ENCODE data around the gene IMMP2L.
A peak's percentile ranks its signal among the peaks of the same experiment; 100 is the strongest.
"Not testable (repeated sequence)": the region's sequence is repeated elsewhere in the genome, so short reads cannot be mapped to it uniquely, and the experiment has no call there.

The IMMP2L gene

DNA sequence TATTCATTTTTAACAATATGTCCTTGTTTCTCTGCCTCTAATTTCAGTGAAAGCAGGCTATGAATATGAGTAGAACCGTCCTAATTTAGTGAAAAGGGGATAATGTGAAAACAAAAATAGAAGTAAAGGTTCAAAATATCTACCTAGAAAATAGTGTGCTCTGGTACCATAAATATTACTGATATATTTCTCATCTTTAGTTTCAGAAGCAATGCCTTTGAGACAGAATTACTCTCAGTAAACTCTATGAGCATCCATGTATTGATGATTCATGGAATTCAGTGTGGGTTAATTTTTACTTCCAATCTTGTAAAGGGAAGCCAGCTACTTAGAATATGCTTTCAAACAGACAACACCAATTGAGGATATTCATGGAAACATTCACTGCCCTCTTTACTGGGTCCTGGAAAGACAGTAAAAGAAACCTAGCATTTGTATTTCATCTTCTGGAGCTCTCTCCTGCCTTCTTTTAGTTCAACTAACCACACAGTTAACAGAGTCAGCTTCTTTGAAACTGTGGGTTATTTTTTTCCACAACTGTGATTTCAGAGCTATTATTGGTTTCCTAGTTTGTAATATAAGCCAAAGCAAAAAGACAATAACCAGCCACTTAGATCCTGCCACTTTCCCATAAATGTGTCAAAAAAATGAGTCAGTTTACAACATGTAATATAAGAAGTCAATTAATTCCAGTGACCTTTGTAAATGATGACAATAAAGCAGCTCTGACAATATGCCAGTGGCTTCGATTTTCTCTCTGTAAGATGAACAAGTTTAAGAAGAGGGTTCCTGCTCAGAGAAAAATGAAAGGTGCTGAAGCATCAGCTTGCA, 469.7 kb downstream of the IMMP2L start:
- DNase-seq = no peak

DNA sequence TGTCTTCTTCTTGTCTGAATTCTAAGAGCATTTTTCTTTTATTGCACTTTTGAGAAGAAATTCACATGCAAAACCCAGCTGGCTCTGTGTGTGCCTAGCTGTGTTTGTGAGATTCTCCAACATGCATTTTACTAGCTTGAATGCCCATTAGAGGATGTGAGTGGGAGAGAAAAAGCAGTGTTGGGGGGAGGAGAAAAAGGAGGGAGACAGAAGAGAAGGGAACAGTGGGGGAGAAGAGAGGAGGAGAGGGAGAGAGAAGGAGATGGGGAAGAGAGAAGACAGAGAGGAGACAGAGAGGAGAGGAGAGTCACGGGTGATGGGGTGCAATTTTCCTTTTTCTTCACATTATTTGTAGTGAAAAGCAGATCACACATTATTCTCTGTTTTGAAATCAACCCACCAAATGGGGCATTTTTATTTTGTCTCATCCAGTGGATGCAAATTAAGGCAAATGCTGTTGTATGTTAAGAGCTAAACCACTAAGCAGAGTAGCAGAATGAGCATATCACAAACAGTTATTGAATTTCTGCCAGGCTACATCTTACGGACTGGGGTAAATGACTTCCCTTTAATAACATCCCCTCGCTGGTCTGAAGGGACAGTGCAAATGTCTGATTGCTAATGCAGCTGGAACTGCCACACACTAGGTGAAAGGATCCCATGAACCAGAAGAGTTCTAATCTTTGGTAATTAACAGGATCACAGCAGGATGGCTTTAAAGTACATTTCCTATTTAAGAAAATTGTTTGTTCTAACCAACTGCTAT, 470.5 kb downstream of the IMMP2L start:
- no peak for DNase-seq

DNA sequence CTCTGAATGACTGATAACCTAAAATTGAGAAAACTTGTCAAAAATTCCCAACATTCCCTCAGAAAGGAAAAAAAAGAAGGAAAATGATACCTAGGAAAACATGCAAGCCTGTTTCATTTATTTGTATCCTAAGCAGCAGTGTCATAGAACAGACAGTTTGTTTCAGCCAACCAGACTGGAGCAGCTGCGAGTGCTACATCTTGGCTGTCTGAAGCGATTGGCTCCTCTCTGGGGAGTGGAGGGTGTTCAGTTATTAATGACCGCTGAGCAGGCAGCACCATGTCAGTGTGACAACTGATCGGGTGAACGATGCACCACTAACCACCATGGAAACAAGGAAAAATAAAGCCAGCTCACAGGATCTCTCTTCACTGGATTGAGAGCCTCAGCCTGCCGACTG, 471.4 kb downstream of the IMMP2L start, which contains the start of gene LRRN3:
LRRN3 (plus strand) TSS at position 282 of the 400 bp plus-strand sequence. CDS start 31,646 bp downstream, outside the sequence.
- DNase-seq = peak; percentile 79

DNA sequence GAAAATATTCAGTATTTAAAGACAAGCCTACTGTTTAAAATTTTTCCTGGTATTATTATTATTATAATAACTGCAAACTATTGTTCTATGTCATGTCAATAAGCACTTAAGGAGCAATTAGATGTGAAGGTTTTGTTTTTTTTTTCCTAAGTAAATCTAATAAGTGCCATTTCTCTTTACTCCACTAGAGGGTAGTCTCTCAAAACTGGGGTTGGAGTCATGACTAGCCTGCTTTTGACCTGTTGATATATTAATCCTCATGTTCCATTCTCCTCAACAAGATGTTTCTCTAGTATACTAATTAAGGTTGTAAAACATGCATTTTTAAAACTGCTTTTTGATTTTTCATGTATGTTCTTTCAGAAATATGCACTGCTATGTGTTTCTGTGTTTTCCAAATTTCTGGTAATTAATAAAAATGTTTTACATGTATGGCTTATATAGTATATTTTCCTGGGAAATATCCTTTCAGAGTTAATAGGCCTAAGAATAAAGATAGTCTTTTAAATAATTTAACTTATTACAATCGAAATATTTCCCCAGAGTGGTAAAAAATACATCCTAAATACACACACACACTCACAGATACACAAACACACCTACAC, 472.4 kb downstream of the IMMP2L start:
- DNase-seq = peak; percentile 71

DNA sequence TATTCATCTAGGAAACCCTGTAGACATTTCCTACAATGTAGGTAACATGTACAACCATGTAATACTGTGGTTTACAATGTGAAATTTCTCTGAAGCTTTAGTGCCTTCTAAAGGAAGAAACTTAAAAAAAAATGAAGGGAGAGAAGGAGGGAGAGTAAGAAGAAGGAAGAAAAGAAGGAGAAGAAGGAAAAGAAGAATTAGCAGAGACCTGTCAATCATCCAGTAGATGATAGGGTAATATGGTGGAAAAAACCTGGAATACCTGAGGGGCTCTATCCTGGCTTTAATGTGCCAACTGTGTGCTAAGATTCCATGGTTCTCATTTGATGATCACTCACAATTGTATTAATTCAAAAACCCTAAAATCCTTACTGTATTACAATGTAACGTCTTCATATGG, 474.0 kb downstream of the IMMP2L start:
- DNase-seq = no peak

DNA sequence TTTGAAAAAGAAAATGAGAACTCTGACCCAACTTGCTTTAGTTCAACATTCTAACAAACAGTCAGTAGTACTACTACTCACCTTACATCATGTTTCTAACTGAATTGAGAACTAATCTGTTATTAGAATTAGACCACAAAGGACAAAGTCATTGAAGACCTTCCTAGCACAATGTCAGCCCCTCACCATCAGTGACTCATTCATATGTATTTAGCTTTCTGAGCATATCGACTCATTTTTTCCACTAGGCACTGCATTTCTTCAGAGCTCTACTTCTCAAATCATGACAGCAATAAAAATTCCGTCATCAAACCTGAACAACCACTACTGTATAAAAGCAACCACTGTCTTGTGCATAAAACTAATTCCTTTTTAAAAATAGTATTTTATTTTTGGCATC, 475.8 kb downstream of the IMMP2L start:
- peak; percentile 73 for DNase-seq

DNA sequence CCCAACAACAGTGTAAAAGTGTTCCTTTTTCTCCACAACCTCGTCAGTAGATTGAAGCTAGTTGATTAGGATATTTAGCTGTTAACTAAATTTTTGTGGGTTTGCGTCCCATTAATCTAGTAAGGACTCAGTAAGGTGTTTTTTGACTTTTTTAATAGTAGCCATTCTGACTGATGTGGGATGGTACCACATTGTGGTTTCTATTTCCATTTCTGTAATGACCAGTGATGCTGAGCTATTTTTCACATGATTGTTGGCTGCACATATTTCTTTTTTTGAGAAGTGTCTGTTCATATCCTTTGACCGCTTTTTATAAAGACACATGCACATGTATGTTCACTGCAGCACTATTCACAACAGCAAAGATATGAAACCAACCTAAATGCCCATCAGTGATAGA, 476.9 kb downstream of the IMMP2L start:
- no peak for DNase-seq

DNA sequence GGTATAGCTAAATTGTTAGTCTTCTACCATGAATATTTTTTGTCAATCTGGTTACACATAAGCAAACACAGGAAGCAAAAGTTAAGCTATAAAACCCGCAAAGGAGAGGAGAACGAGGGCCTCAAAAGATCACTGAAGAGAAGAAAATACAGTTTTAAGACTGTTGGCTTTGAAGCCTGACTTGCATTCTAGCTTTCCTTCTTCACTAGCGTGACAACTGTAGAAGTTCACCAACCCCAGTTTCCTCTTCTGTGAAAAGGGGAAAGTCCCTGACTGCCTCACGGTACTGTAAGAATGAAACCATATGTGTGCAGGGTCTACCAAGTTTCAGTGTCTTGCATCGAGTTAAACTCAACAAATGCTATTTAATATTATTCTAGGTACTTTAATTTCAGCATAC, 478.9 kb downstream of the IMMP2L start:
- DNase-seq = peak; percentile 94

DNA sequence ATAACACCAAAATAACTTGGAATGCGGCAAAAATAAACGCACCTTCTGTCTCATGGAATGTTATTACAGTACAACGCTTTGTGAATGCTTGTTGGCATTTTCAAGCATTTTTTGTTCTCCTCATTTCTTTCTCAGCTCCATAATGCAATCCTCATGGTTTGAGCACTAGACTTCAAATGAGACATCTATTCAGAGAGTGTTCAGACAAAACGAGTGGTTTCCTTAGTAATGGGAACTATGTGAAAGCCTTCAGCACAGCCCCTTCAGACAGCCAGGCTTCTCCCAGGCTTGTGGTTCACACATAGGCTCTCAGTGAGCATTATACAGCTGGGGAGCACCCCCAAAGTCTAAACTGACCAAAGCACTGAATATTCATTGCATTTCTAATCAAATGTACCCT, 479.9 kb downstream of the IMMP2L start:
- no peak for DNase-seq

DNA sequence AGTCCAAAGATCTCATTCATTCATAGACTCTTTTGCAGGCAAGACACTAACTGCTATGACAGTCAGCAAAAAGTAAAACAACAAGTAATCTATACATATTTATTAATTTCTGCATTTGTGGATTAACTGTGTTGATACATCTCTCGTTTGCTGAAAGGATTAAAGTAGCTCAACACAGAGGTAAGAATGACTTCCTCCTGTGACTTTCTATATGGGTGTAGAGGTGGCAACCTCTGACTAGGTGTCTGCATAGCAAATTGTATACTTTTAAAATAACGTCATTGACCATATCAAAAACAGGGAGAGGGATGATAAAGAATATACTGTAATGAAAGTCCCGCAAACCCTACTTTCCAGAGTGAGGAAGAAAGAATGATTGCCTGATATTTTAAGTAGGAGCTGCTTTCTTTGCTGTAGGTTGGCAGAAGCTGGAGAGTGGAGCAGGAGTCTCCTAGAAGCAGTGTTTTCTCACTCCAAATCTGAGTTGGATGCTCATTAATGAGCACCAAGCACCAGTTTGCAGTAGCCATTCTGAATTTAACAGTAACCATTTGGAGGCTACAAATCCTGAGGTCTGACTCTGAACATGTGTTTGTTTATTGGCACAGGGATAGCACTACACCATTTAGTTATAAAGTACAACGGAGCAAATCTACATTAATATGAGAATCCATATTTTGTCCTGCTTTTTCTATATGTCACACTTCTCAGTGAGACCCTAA, 480.6 kb downstream of the IMMP2L start:
- peak; percentile 60 for DNase-seq

DNA sequence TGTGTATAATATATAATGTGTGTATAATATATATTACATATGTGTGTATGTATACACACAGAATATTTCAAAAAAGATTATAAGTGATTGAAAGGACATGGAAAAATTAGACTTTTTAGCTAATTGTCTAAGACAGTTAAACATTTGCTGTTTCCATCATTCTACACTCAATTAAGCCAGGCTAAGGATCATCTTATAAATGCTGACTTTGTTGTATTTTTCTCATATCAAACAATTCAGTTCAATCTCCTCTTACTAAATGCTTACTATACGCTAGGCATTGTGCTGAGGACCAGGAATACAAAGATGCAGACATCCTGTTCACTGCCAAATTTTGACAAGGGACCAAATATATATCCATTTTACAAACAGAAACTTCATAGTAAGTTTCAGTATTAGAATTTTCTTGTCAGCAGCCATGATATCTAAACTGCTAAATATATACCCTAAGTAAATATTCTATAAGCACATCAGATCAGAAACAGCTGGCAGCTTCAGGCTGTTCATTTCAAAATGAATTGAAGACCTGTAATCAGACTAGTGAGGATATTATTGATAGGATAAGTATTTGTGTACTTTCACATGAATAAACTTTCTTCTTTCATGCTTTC, 481.7 kb downstream of the IMMP2L start:
- no peak for DNase-seq

DNA sequence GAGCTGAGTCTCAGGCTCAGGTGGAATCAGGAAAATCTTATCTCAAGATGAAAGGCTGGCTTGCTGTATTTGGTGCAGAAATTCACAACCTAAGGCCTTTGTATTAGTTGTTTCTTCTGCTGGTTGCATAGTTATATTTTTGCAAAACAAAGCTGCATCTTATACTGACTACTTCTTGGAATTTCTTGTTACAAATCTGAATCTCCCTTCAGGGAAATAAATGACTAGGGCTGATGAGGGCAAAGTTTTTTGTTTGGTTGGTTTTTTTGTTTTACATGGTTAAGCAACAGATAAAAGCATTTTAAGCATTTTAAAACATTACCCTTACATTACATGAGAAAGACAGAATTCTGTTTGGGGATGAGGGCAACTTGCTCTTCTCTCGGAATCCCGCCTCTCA, 485.3 kb downstream of the IMMP2L start:
- DNase-seq = no peak

DNA sequence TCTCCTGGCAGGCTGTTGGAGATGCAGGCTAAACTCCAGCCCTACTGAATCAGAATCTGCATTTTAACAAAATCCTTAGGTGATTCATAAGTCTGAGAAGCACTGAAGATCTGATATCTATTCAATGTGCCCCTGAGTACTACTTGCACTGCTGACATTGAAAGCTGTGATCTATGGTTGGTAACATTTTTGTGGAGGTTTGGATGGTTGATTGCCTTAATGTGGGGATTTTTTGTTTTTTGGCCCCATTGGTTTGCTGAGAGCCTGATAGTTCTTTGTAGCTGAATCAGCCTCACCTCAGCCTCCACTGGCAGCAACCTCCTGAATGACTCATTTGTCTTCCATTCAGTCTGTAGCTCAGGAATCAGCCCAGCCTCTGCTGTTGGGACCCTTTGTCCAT, 486.1 kb downstream of the IMMP2L start:
- DNase-seq = peak; percentile 71

DNA sequence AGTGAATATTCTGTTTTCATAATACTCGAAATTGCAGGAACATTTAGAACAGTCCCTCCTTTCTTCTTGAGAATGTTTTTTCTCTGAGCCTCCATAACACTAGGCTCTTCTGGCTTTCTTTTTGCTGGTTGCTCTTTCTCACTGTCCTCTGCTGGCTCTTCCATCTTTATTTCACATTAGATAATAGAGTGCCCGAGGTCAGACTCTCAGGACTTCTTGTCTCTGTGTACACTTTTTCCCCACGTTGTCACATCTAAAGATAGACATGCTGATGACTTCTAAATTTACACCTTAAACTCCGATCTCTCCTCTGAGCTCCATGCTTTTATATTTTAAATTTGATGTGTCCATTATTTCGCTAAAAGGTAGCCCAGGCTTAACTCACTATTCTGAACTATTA, 486.8 kb downstream of the IMMP2L start:
- DNase-seq = no peak

DNA sequence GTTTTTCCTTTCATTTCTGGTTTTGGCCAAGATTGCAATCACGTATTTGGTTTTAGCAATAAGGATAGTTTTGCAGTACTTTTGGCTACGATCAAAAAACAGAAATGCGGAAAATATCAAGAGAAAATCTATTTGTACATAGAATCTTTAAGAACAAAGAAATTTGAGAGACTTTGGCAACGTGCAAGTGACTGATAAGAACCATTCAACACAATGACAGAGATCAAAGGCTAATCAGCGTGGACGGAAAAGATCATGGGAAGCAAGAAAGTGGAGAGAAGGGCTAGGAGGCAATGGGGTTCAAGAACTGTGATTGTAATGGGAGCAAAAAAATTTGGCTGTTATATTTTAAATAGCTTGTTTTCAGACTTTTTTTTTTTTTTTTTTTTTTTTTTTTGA, 487.5 kb downstream of the IMMP2L start:
- DNase-seq = no peak

DNA sequence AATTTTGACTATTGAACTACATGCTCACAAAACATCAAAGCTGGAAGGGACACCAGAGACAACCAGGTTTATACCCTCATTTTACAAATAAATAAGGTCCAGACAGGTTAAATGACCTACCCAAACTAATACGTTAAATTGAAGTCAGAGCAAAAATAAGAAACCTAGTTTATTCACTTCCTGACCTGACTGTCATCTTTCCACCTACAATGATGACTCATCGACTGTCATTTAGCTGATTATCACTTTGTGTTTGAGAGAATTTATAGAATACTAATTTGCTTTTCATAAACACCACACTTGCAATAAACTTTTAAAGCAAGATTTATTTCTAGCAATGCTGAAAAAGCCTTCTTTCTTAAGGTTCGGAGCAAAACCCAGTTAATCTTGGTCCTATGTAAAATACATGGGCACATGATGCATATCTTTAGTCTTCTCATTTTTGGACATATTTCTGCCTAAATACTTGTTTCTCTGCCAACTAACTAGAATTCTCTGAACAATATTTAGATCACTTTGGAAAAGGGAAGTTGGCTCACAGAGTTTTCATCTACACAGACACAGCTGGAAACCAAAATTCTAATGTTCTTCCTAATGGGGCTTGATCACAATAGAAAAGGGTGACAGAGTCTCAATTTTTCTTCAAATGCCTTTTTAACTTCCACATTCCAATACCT, 488.1 kb downstream of the IMMP2L start:
- peak; percentile 63 for DNase-seq

DNA sequence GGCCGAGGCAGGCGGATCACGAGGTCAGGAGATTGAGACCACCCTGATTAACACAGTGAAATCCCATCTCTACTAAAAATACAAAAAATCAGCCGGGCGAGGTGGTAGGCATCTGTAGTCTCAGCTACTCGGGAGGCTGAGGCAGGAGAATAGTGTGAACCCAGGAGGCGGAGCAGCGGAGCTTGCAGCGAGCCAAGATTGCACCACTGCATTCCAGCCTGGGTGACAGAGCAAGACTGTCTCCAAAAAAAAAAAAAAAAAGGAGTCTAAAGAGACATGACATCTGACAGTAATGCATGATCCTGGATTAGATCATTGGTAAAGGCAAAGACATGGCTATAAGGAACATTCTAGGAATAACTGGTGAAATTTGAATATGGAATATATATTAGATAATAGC, 489.6 kb downstream of the IMMP2L start:
- not testable (repeated sequence) for DNase-seq

DNA sequence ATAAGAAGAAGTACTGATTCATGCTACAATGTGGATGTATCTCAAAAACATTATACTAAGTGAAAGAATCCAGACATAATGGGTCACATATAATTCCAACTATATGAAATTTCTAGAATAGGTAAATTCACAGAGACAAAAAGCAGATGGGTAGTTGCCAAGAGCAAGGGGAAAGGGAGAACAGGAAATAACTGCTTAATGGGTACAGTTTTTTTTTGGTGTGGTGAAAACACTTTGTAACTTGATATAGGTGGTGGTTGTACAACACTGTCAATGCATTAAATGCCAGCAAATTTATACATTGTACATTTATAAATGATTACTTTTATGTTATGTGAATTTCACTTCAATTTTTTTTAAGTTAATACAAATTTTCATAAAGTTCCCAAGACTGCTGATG, 490.7 kb downstream of the IMMP2L start:
- no peak for DNase-seq

DNA sequence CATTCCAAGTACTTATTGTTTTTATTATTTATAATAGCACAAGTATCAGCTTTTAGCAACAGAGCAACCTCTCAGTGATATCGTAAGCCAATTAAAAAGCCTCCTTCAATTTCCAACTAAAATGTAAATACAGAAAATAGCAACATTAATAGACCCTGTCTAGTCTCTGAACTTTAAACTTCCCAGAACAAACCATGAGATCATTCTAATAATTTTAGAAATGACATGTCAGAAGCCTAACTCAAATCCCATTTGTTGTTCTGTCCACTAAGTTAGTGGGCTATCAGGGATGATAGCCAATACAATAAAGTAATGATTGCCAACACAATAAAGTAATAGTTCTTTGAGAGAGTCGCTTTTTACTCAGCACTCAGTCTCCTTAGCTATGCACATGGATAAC, 493.7 kb downstream of the IMMP2L start:
- no peak for DNase-seq

DNA sequence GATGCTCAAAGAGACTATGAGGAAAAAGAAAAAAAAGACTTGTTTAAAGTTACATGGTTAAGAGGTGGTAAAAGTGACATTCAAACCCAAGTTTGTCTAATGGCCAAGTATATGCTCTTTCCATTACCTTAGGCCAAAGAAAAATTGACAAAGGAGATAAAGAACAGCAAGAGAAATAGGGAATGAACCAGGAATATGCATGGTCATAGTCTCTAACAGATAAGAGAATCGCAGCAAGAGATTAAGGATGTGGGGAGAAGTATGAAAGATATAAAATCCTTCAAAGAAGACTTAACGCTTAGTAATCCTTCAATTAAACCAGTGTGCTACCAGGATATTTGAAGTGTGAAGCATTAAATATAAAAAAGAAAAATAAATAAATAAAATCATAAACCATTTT, 494.6 kb downstream of the IMMP2L start:
- DNase-seq = no peak

DNA sequence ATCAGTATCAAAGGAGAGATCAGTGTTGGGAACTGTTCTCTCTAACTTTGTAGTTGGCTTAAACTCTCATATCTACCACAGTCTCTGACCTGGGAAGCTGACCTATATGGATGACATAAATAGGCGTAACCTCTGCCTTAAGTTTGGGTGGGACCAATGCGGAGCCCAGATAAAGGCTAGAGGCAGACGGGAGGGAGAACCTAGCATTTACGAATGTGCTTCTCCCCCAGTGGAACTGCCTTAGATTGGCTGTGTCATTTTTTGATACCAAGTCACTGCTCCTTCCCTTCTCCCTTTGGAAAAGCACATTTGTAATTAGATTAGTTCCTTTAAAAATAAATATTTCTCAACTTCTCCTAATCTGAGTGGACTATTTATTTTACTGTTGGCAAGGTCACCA, 495.0 kb downstream of the IMMP2L start:
- no peak for DNase-seq

DNA sequence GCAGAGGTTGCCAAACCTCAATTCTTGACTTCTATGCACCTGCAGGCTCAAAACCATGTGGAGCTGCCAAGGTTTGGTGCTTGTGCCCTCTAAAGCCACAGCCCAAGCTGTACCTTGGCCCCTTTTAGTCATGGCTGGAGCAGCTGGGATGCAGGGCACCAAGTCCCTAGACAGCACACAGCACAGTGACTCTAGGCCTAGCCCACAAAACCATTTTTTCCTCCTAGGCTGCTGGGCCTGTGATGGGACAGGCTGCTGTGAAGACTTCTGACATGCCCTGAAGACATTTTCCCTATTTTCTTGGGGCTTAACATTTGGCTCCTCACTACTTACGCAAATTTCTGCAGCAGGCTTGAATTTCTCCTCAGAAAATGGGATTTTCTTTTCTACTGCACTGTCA, 499.1 kb downstream of the IMMP2L start:
- no peak for DNase-seq

Data from activated CD4-positive, alpha-beta T cell treated with anti-CD3 and anti-CD28 coated beads, Interleukin-2, Interleukin-6, amounts not matched to agents 100 ng/mL and 50 ng/mL, durations not matched to agents 16 hours and 8 hours (primary cell).